ENCODE data around the gene MEP1A.
"Not testable (repeated sequence)": the region's sequence is repeated elsewhere in the genome, so short reads cannot be mapped to it uniquely, and the experiment has no call there.

Gene MEP1A

GRCh38 chr6:46774736-46775135 lies 18.5 kb upstream of the MEP1A start:
- in situ Hi-C loops (cut with MboI; ENCODE audit: low sequenced_read_pairs) = not testable (repeated sequence)

- in situ Hi-C loops (cut with MboI; ENCODE audit: low sequenced_read_pairs) = no loop called here
Measured at GRCh38 chr6:46776070-46776712, 17.0 kb upstream of the MEP1A start.

GRCh38 chr6:46777476-46778346 lies 15.5 kb upstream of the MEP1A start:
- in situ Hi-C loops (cut with MboI; ENCODE audit: low sequenced_read_pairs) = no loop called here

GRCh38 chr6:46781478-46782378 lies 11.5 kb upstream of the MEP1A start:
- in situ Hi-C loops (cut with MboI; ENCODE audit: low sequenced_read_pairs) = no loop called here

- in situ Hi-C loops (cut with MboI; ENCODE audit: low sequenced_read_pairs) = no loop called here
Measured at GRCh38 chr6:46784535-46784934, 8.7 kb upstream of the MEP1A start.

GRCh38 chr6:46787871-46788540 lies 5.2 kb upstream of the MEP1A start:
- in situ Hi-C loops (cut with MboI; ENCODE audit: low sequenced_read_pairs) = no loop called here

- in situ Hi-C loops (cut with MboI; ENCODE audit: low sequenced_read_pairs) = no loop called here
Measured at GRCh38 chr6:46788791-46789190, 4.4 kb upstream of the MEP1A start.

GRCh38 chr6:46789434-46790354 lies 3.5 kb upstream of the MEP1A start:
- in situ Hi-C loops (cut with MboI; ENCODE audit: low sequenced_read_pairs) = no loop called here

GRCh38 chr6:46790355-46790874 lies 2.8 kb upstream of the MEP1A start:
- in situ Hi-C loops (cut with MboI; ENCODE audit: low sequenced_read_pairs) = no loop called here

GRCh38 chr6:46792635-46793034 lies 554 bp upstream of the MEP1A start:
- in situ Hi-C loops (cut with MboI; ENCODE audit: low sequenced_read_pairs) = no loop called here

- in situ Hi-C loops (cut with MboI; ENCODE audit: low sequenced_read_pairs) = no loop called here
Measured at GRCh38 chr6:46794068-46794467, 879 bp downstream of the MEP1A start.

- in situ Hi-C loops (cut with MboI; ENCODE audit: low sequenced_read_pairs) = no loop called here
Measured at GRCh38 chr6:46795816-46796215, 2.6 kb downstream of the MEP1A start.

GRCh38 chr6:46796848-46797580 lies 3.8 kb downstream of the MEP1A start:
- in situ Hi-C loops (cut with MboI; ENCODE audit: low sequenced_read_pairs) = no loop called here

GRCh38 chr6:46799657-46800056 lies 6.5 kb downstream of the MEP1A start:
- in situ Hi-C loops (cut with MboI; ENCODE audit: low sequenced_read_pairs) = no loop called here

- in situ Hi-C loops (cut with MboI; ENCODE audit: low sequenced_read_pairs) = no loop called here
Measured at GRCh38 chr6:46808806-46809205, 15.6 kb downstream of the MEP1A start.

GRCh38 chr6:46815130-46815529 lies 21.9 kb downstream of the MEP1A start:
- in situ Hi-C loops (cut with MboI; ENCODE audit: low sequenced_read_pairs) = no loop called here

- in situ Hi-C loops (cut with MboI; ENCODE audit: low sequenced_read_pairs) = no loop called here
Measured at GRCh38 chr6:46816626-46817025, 23.4 kb downstream of the MEP1A start.

- in situ Hi-C loops (cut with MboI; ENCODE audit: low sequenced_read_pairs) = no loop called here
Measured at GRCh38 chr6:46819561-46819960, 26.4 kb downstream of the MEP1A start.

- in situ Hi-C loops (cut with MboI; ENCODE audit: low sequenced_read_pairs) = no loop called here
Measured at GRCh38 chr6:46821458-46821881, 28.3 kb downstream of the MEP1A start.
